ENCODE data around the gene PRKAR1B. TPM values are rescaled to one million over a fixed set of nuclear protein-coding genes. Genes with fewer than 3 reads are reported as not detected.
A peak's percentile ranks its signal among the peaks of the same experiment; 100 is the strongest.
"Not testable (repeated sequence)": the region's sequence is repeated elsewhere in the genome, so short reads cannot be mapped to it uniquely, and the experiment has no call there.

The PRKAR1B gene
- total and polyA plus RNA-seq, 7 donors = 9.5 to 26.6 (median 11.4) TPM

- no peak for DNase-seq
- Histone ChIP-seq H3K36me3 (no peaks in the 10 kb centered on the region), H3K4me3 (no peak overlapping the region), H3K4me1 (peaks cover 0 to 44% (median 33%) of the 10 kb centered on the region in 4 donors), H3K27me3 (no peaks in the 10 kb centered on the region), H3K9me3 (no peaks in the 10 kb centered on the region), H3K27ac (no peak overlapping the region)
- intact Hi-C loops (cut with DNase I) = no loop called here
- WGBS, 2 donors = 97% methylated on average over 25 of the region's 25 CpGs
- TF ChIP-seq POLR2AphosphoS5 (IDR thresholded peaks at IDR 0.05) (no peak), POLR2A (IDR thresholded peaks at IDR 0.05) (no peak), EP300 (IDR thresholded peaks at IDR 0.05) (no peak), CTCF (IDR thresholded peaks at IDR 0.05) (no peak)
These were observed 67.7 kb downstream of the PRKAR1B start for GRCh38 chr7:659306-659847.

- WGBS, 2 donors = 74 to 77% methylated on average over 16 of the region's 16 CpGs
- Histone ChIP-seq H3K36me3 (no peaks in the 10 kb centered on the region), H3K4me1 (peaks cover 0 to 27% (median 17%) of the 10 kb centered on the region in 4 donors), H3K4me3 (peak overlapping the region in 2 of 4 donors; percentile 7 to 12), H3K9me3 (no peaks in the 10 kb centered on the region), H3K27ac (peak overlapping the region; percentile 41 to 77 (median 73)), H3K27me3 (no peaks in the 10 kb centered on the region)
- intact Hi-C loops (cut with DNase I) = no loop called here
- TF ChIP-seq EP300 (IDR thresholded peaks at IDR 0.05) (peak; percentile 70 to 96 (median 86)), POLR2A (IDR thresholded peaks at IDR 0.05) (no peak), POLR2AphosphoS5 (IDR thresholded peaks at IDR 0.05) (peak; percentile 65 to 91 (median 81))
- DNase-seq = peak; percentile 83
These were observed 69.4 kb downstream of the PRKAR1B start for GRCh38 chr7:657565-658119.

- H3K27me3 ChIP-seq; H3K4me3 ChIP-seq; H3K36me3 ChIP-seq; H3K9me3 ChIP-seq; DNase-seq; intact Hi-C loops (cut with DNase I): not testable (repeated sequence)
- peak overlapping the region; percentile 41 to 77 (median 73) for H3K27ac ChIP-seq
- WGBS, 2 donors = 89 to 94% methylated on average over 3 of the region's 3 CpGs
- peaks cover 0 to 23% (median 16%) of the 10 kb centered on the region in 4 donors for H3K4me1 ChIP-seq
These were observed 70.1 kb downstream of the PRKAR1B start for GRCh38 chr7:657010-657409.

GRCh38 chr7:655758-656157 is 71.3 kb downstream of the PRKAR1B start:
- Histone ChIP-seq H3K9me3 (no peaks in the 10 kb centered on the region), H3K4me1 (peaks cover 0 to 23% (median 16%) of the 10 kb centered on the region in 4 donors), H3K27me3 (no peaks in the 10 kb centered on the region), H3K4me3 (no peak overlapping the region), H3K27ac (no peak overlapping the region), H3K36me3 (no peaks in the 10 kb centered on the region)
- no peak for DNase-seq
- WGBS, 2 donors = 96% methylated on average over 4 of the region's 4 CpGs
- no peak for TF ChIP-seq EP300 (IDR thresholded peaks at IDR 0.05)
- TF ChIP-seq CTCF (IDR thresholded peaks at IDR 0.05) = no peak
- TF ChIP-seq POLR2A (IDR thresholded peaks at IDR 0.05) = no peak
- no peak for TF ChIP-seq POLR2AphosphoS5 (IDR thresholded peaks at IDR 0.05)
- intact Hi-C loops (cut with DNase I) = no loop called here

- Histone ChIP-seq H3K4me3 (no peak overlapping the region), H3K27me3 (no peaks in the 10 kb centered on the region), H3K9me3 (no peaks in the 10 kb centered on the region), H3K4me1 (peaks cover 0 to 18% (median 16%) of the 10 kb centered on the region in 4 donors), H3K36me3 (no peaks in the 10 kb centered on the region), H3K27ac (no peak overlapping the region)
- 95 to 97% methylated on average over 4 of the region's 4 CpGs for WGBS, 2 donors
- intact Hi-C loops (cut with DNase I) = no loop called here
- TF ChIP-seq POLR2A (IDR thresholded peaks at IDR 0.05) = no peak
- TF ChIP-seq EP300 (IDR thresholded peaks at IDR 0.05) = no peak
- no peak for TF ChIP-seq CTCF (IDR thresholded peaks at IDR 0.05)
- no peak for TF ChIP-seq POLR2AphosphoS5 (IDR thresholded peaks at IDR 0.05)
- DNase-seq = no peak
These were observed 73.0 kb downstream of the PRKAR1B start for GRCh38 chr7:653829-654764.

Data from sigmoid colon (tissue), 7 donors.